ENCODE results near the gene ZNF607. TPM values are rescaled to one million over a fixed set of nuclear protein-coding genes. Genes with fewer than 3 reads are reported as not detected.
"Not testable (repeated sequence)": the region's sequence is repeated elsewhere in the genome, so short reads cannot be mapped to it uniquely, and the experiment has no call there.

The ZNF607 gene
- total RNA-seq (10 to 100 TPM in 1 of 2 donors, 1 to 10 TPM in 1; 5.4 to 13.7 TPM), polyA plus RNA-seq (1 to 10 TPM; 1.4 to 1.5 TPM)
- long read RNA-seq, donor 1, full-length matches to known transcripts = 1 of 1 reads
- long read RNA-seq, donor 1, partial matches to known transcripts = 0 of 1 reads
- long read RNA-seq, donor 1, other reads (novel, unspliced or antisense) = 0 of 1 reads
- long read RNA-seq, donor 2 = 0 reads
- long read RNA-seq, donor 3 = 0 reads
- long read RNA-seq, donor 4 = 0 reads
- long read RNA-seq, donor 5, partial matches to known transcripts = 0 of 1 reads
- long read RNA-seq, donor 5, other reads (novel, unspliced or antisense) = 0 of 1 reads

DNA sequence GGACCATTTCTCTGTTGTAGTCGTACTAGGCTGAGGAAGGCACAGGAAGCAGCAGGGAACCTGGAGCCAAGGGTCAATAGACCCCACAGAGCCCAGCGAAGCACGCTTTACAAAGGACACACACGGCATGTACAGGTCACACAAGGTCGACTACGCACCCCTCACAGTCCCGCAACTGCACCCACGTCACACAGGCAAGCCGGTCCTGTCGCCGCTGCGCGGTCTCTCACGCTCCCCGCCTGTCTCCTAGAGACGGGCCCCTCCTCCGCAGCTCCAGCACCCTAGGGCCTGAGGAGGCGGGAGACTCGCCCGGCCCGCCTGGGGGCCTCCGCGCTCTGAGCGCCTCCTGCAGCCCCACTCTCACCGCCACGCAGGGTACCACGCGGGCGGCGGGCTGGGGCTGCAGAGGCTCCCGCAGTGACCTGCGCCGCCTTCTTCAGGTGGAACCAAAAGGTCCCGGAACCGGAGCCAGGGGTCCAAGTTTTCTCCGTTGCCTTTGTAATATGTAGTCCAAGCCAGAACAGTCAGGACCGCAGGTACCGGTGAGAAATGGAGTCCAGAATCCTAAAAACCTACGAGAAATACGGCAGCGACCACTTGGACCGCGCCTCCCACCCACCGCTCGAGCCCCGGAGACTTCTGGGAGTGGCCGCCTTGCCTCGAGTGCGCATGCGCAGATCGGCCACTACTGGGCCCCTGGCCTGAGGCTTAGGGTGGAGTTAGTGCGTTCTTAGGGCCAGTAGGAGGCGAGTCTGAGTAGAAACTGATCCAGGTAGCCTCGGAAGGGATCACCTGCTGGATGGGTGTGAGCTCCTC lies at the start of gene ZNF607:
Gene ZNF607 (minus strand): TSS at position 651 of the 816 bp plus-strand sequence. CDS start 8,143 bp downstream, outside the sequence.
- ATAC-seq (ENCODE audit: insufficient read depth, low FRiP score) (peak; percentile 91), DNase-seq (peak; percentile 96 to 97 (median 96))
- 0% methylated on average over 54 of the region's 54 CpGs for WGBS, 2 donors
- Histone ChIP-seq H3K9ac (ENCODE audit: insufficient read depth in 1 of 2, low read length in 2 of 2) (peak within 1 kb of the TSS; percentile 78 to 83), H3K4me1 (ENCODE audit: control insufficient read depth in 5 of 5, insufficient read depth in 5 of 5, low read length in 5 of 5) (peaks cover 0 to 12% (median 5%) of the 10 kb centered on the region in 5 donors), H3K9me3 (ENCODE audit: control insufficient read depth in 4 of 4, insufficient read depth in 3 of 4, low read length in 3 of 4) (peaks cover 0 to 8% (median 0%) of the 10 kb centered on the region in 4 donors), H3K27ac (ENCODE audit: low read depth in 1 of 2, low read length in 1 of 2) (peak within 1 kb of the TSS; percentile 76), H3K4me3 (peak within 1 kb of the TSS; percentile 76), H3K36me3 (ENCODE audit: control insufficient read depth in 4 of 4, insufficient read depth in 4 of 4, low read length in 4 of 4) (peaks cover 0 to 5% (median 3%) of the 10 kb centered on the region in 4 donors), H3K27me3 (ENCODE audit: control insufficient read depth in 3 of 3, insufficient read depth in 3 of 3, low read length in 2 of 3) (no peaks in the 10 kb centered on the region)
- TF ChIP-seq, protein P1, sequence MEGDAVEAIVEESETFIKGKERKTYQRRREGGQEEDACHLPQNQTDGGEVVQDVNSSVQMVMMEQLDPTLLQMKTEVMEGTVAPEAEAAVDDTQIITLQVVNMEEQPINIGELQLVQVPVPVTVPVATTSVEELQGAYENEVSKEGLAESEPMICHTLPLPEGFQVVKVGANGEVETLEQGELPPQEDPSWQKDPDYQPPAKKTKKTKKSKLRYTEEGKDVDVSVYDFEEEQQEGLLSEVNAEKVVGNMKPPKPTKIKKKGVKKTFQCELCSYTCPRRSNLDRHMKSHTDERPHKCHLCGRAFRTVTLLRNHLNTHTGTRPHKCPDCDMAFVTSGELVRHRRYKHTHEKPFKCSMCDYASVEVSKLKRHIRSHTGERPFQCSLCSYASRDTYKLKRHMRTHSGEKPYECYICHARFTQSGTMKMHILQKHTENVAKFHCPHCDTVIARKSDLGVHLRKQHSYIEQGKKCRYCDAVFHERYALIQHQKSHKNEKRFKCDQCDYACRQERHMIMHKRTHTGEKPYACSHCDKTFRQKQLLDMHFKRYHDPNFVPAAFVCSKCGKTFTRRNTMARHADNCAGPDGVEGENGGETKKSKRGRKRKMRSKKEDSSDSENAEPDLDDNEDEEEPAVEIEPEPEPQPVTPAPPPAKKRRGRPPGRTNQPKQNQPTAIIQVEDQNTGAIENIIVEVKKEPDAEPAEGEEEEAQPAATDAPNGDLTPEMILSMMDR (IDR thresholded peaks at IDR 0.05; ENCODE audit: control extremely low read depth, extremely low read depth) = peak; percentile 38

- no peak overlapping the region for H3K4me3 ChIP-seq
- WGBS, 2 donors = 93 to 100% methylated on average over 1 of the region's 1 CpG
- TF ChIP-seq, protein P1 (IDR thresholded peaks at IDR 0.05; ENCODE audit: control extremely low read depth, extremely low read depth) = no peak
- H3K27ac ChIP-seq (ENCODE audit: low read depth in 1 of 2, low read length in 1 of 2) = no peak overlapping the region
- DNase-seq (no peak), ATAC-seq (ENCODE audit: insufficient read depth, low FRiP score) (no peak)
- H3K9me3 ChIP-seq (ENCODE audit: control insufficient read depth in 4 of 4, insufficient read depth in 3 of 4, low read length in 3 of 4) = peaks cover 0 to 7% (median 0%) of the 10 kb centered on the region in 4 donors
- H3K27me3 ChIP-seq (ENCODE audit: control insufficient read depth in 3 of 3, insufficient read depth in 3 of 3, low read length in 2 of 3) = no peaks in the 10 kb centered on the region
- peaks cover 6 to 16% (median 12%) of the 10 kb centered on the region in 4 donors for H3K36me3 ChIP-seq (ENCODE audit: control insufficient read depth in 4 of 4, insufficient read depth in 4 of 4, low read length in 4 of 4)
- H3K9ac ChIP-seq (ENCODE audit: insufficient read depth in 1 of 2, low read length in 2 of 2) = no peak overlapping the region
- H3K4me1 ChIP-seq (ENCODE audit: control insufficient read depth in 5 of 5, insufficient read depth in 5 of 5, low read length in 5 of 5) = no peaks in the 10 kb centered on the region
Measured at GRCh38 chr19:37763488-37763887, 43.9 kb upstream of the ZNF607 start.

DNA sequence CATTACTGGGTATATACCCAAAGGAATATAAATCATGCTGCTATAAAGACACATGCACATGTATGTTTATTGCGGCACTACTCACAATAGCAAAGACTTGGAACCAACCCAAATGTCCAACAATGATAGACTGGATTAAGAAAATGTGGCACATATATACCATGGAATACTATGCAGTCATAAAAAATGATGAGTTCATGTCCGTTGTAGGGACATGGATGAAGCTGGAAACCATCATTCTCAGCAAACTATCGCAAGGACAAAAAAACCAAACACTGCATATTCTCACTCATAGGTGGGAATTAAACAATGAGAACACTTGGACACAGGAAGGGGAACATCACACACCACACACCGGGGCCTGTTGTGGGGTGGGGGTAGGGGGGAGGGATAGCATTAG lies 38.1 kb upstream of the ZNF607 start:
- ATAC-seq (ENCODE audit: insufficient read depth, low FRiP score); H3K27ac ChIP-seq (ENCODE audit: low read depth in 1 of 2, low read length in 1 of 2); H3K9me3 ChIP-seq (ENCODE audit: control insufficient read depth in 4 of 4, insufficient read depth in 3 of 4, low read length in 3 of 4); H3K4me3 ChIP-seq; H3K9ac ChIP-seq (ENCODE audit: insufficient read depth in 1 of 2, low read length in 2 of 2); H3K4me1 ChIP-seq (ENCODE audit: control insufficient read depth in 5 of 5, insufficient read depth in 5 of 5, low read length in 5 of 5); DNase-seq; H3K27me3 ChIP-seq (ENCODE audit: control insufficient read depth in 3 of 3, insufficient read depth in 3 of 3, low read length in 2 of 3): not testable (repeated sequence)
- H3K36me3 ChIP-seq (ENCODE audit: control insufficient read depth in 4 of 4, insufficient read depth in 4 of 4, low read length in 4 of 4) = peaks cover 0 to 11% (median 3%) of the 10 kb centered on the region in 4 donors
- 97 to 98% methylated on average over 3 to 4 of the region's 4 CpGs for WGBS, 2 donors

- H3K4me1 ChIP-seq (ENCODE audit: control insufficient read depth in 5 of 5, insufficient read depth in 5 of 5, low read length in 5 of 5) = no peaks in the 10 kb centered on the region
- no peak overlapping the region for H3K4me3 ChIP-seq
- TF ChIP-seq, protein P1 (IDR thresholded peaks at IDR 0.05; ENCODE audit: control extremely low read depth, extremely low read depth) = no peak
- ATAC-seq (ENCODE audit: insufficient read depth, low FRiP score) = no peak
- H3K27ac ChIP-seq (ENCODE audit: low read depth in 1 of 2, low read length in 1 of 2) = no peak overlapping the region
- peaks cover 6 to 30% (median 25%) of the 10 kb centered on the region in 4 donors for H3K36me3 ChIP-seq (ENCODE audit: control insufficient read depth in 4 of 4, insufficient read depth in 4 of 4, low read length in 4 of 4)
- no peak for DNase-seq
- H3K9me3 ChIP-seq (ENCODE audit: control insufficient read depth in 4 of 4, insufficient read depth in 3 of 4, low read length in 3 of 4) = peaks cover 8 to 35% (median 13%) of the 10 kb centered on the region in 4 donors
- no peaks in the 10 kb centered on the region for H3K27me3 ChIP-seq (ENCODE audit: control insufficient read depth in 3 of 3, insufficient read depth in 3 of 3, low read length in 2 of 3)
- 75 to 78% methylated on average over 5 of the region's 5 CpGs for WGBS, 2 donors
- no peak overlapping the region for H3K9ac ChIP-seq (ENCODE audit: insufficient read depth in 1 of 2, low read length in 2 of 2)
Measured at GRCh38 chr19:37738371-37738770, 18.8 kb upstream of the ZNF607 start.

Measured in lung (tissue), 16 donors.